Upper lobe of left lung (tissue), 6 donors: ENCODE results near the gene HS6ST1. TPM values are rescaled to one million over a fixed set of nuclear protein-coding genes. Genes with fewer than 3 reads are reported as not detected.
A peak's percentile ranks its signal among the peaks of the same experiment; 100 is the strongest.

Experiments
- ATAC-seq, 2 donors: fragments of 200-7000 bp; cut with Tn5 transposase; one replicate each; pipeline ENCODE4 v1.9.1; 2022; ENCODE audit warnings: mild to moderate bottlenecking in 2 of 2, moderate library complexity in 2 of 2; ENCODE audit not compliant: low FRiP score in 2 of 2
- DNase-seq, 2 donors: peaks; one replicate each; pipeline ENCODE4 v3.0.0-alpha.2; 2019 to 2020
- H3K27ac ChIP-seq, 4 donors: fragments of 200-600 bp; sonication (generic); one replicate each; pipeline ENCODE4 v1.5.1; 2016 to 2019
- H3K27me3 ChIP-seq, 4 donors: fragments of 200-600 bp; sonication (generic); one replicate each; pipeline ENCODE4 v1.5.1; 2017 to 2019
- H3K36me3 ChIP-seq, 4 donors: fragments of 200-600 bp; sonication (generic); one replicate each; pipeline ENCODE4 v1.5.1; 2016 to 2019
- H3K4me1 ChIP-seq, 4 donors: fragments of 200-600 bp; sonication (generic); one replicate each; pipeline ENCODE4 v1.5.1; 2018 to 2019
- H3K4me3 ChIP-seq, 4 donors: fragments of 200-600 bp; sonication (generic); one replicate each; pipeline ENCODE4 v1.5.1; 2017 to 2019; ENCODE audit warnings: mild to moderate bottlenecking in 2 of 4, moderate library complexity in 1 of 4
- H3K9me3 ChIP-seq, 4 donors: fragments of 200-600 bp; sonication (generic); one replicate each; pipeline ENCODE4 v1.5.1; 2018 to 2019
- EP300 ChIP-seq, 4 donors: sonication (generic); formaldehyde crosslinking; IDR thresholded peaks; one replicate each; pipeline ENCODE4 v1.5.1; 2017; ENCODE audit warnings: antibody characterized with exemption in 4 of 4, control low read depth in 2 of 4
- POLR2A ChIP-seq, 4 donors: fragments of 450-650 bp; IDR thresholded peaks; one replicate each; pipeline ENCODE4 v1.5.1; 2016 to 2017; ENCODE audit warnings: antibody characterized with exemption in 4 of 4, mild to moderate bottlenecking in 2 of 4
- POLR2AphosphoS5 ChIP-seq, 2 donors: sonication (generic); formaldehyde crosslinking; IDR thresholded peaks; one replicate each; pipeline ENCODE4 v1.5.1; 2017; ENCODE audit warnings: antibody characterized with exemption in 2 of 2
- WGBS, 2 donors: methylation state at CpG; one replicate each; pipeline ENCODE4 v1.1.5; 2017 to 2018; 5-methylcytosine and 5-hydroxymethylcytosine counted together
- total RNA-seq, 6 donors: library from RNA; depleted of rRNA in 4 of 6; stranded (reverse); fragments of >200 nt in 4 of 6; gene quantifications; one replicate each; pipeline versions ENCODE4 v1.1.0 to v1.2.1, GENCODE V29; 2016 to 2021
- TF ChIP-seq, protein P1 (sequence below), 6 experiments: fragments of 450-650 bp in 4 of 6; fragments of 200-600 bp in 2 of 6; sonication (generic) in 2 of 6; IDR thresholded peaks; one replicate each; pipeline ENCODE4 v1.5.1; 2016 to 2019; ENCODE audit warnings: antibody characterized with exemption in 6 of 6
- donor health status: DM: no; HTN: no; CAD: no; lungs with moderate emphysema.
- donor health status: DM: no; HTN: yes; CAD: no; lungs with severe emphysema.

HS6ST1 gene
- total RNA-seq, 6 donors from 2014 or later = 24.0 to 96.8 (median 37.0) TPM

DNA sequence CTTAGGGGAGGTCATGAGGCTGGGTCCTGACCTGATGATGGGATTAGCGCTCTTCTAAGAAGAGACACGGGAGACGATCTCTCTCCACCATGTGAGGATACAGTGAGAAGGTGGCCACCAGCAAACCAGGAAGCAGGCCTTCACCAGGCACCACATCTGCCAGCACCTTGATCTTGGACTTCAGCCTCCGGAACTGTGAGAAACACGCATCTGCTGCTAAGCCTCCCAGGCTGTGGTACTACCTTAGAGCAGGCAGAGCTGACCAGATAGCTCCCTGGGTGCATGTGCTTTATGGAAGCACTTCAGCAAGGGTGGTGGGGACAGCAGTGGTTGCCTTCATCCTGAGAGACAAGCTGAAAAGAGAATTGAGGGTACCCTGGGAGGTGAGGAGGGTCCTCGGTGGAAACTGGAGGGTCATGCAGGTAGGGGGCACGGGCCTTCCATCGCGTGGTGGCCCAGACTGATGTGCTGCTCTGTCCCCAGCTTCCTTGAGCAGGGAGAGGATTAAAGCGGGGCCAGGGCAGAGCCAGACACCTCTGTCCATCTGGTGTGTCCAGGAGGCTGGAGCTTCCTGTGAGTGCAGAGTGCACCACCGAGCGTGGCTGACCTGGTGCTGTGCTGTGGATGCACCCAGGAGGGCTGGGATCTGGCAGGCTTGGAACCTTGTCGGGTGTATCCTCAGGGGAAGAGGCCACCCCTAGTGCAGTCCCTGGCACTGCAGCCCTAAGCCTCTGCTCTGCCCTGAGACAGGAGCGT is 42.9 kb upstream of the HS6ST1 start:
- no peaks in the 10 kb centered on the region for H3K36me3 ChIP-seq
- ATAC-seq = no peak
- peak in 1 of 2 donors; percentile 17 for DNase-seq
- H3K9me3 ChIP-seq = no peaks in the 10 kb centered on the region
- TF ChIP-seq, protein P1, sequence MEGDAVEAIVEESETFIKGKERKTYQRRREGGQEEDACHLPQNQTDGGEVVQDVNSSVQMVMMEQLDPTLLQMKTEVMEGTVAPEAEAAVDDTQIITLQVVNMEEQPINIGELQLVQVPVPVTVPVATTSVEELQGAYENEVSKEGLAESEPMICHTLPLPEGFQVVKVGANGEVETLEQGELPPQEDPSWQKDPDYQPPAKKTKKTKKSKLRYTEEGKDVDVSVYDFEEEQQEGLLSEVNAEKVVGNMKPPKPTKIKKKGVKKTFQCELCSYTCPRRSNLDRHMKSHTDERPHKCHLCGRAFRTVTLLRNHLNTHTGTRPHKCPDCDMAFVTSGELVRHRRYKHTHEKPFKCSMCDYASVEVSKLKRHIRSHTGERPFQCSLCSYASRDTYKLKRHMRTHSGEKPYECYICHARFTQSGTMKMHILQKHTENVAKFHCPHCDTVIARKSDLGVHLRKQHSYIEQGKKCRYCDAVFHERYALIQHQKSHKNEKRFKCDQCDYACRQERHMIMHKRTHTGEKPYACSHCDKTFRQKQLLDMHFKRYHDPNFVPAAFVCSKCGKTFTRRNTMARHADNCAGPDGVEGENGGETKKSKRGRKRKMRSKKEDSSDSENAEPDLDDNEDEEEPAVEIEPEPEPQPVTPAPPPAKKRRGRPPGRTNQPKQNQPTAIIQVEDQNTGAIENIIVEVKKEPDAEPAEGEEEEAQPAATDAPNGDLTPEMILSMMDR (IDR thresholded peaks at IDR 0.05) = no peak
- TF ChIP-seq POLR2AphosphoS5 (IDR thresholded peaks at IDR 0.05) (no peak), POLR2A (IDR thresholded peaks at IDR 0.05) (no peak), EP300 (IDR thresholded peaks at IDR 0.05) (no peak)
- no peaks in the 10 kb centered on the region for H3K27me3 ChIP-seq
- H3K4me3 ChIP-seq = no peak overlapping the region
- WGBS, 2 donors = 92 to 93% methylated on average over 11 to 14 of the region's 14 CpGs
- peaks cover 0 to 14% (median 9%) of the 10 kb centered on the region in 4 donors for H3K4me1 ChIP-seq
- H3K27ac ChIP-seq = no peak overlapping the region

DNA sequence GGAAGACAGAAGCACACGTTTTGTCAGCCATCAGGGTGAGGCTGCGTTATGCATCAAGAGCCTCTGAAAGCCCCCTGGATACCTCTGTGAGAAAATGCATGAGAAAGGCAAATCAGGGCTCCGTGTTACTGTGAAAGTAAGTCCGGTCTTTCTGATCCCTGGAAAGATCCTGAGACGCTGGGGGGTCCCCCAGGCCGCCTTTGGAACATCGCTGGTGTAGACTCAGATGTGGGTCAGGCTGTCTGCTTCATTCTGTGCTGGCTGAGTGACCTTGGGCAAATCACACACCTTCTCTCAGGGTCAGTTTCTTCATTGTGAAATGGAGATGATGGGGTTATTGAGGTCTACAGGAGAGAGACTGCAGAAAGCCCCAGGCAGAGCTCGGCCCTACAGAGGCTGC is 42.0 kb upstream of the HS6ST1 start:
- Histone ChIP-seq H3K27ac (no peak overlapping the region), H3K27me3 (no peaks in the 10 kb centered on the region), H3K4me3 (no peak overlapping the region), H3K9me3 (no peaks in the 10 kb centered on the region), H3K4me1 (peaks cover 0 to 11% (median 9%) of the 10 kb centered on the region in 4 donors), H3K36me3 (no peaks in the 10 kb centered on the region)
- TF ChIP-seq EP300 (IDR thresholded peaks at IDR 0.05) = no peak
- TF ChIP-seq POLR2A (IDR thresholded peaks at IDR 0.05) = no peak
- TF ChIP-seq, protein P1 (IDR thresholded peaks at IDR 0.05) = no peak
- no peak for TF ChIP-seq POLR2AphosphoS5 (IDR thresholded peaks at IDR 0.05)
- WGBS, 2 donors = 89 to 92% methylated on average over 7 to 8 of the region's 8 CpGs
- no peak for ATAC-seq
- no peak for DNase-seq

DNA sequence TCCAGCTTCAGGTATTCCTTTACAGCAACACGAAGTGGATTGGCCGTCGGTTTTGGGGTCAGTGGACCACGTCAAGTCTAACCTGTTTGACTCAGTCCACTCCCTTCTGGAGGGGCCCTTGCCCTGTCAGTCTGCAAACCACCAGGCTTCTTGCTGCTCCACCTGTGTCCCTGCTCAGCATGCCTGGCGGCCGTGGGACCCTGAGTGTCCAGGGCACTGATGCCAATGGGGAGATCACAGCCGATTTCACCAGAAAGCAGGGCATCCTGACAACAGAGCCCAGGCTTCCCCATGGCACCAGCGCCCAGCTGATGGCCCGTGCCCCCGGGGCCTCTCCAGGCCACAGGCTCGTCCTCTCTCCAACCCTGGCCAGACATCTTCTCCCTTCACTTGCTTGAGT is 41.2 kb upstream of the HS6ST1 start:
- Histone ChIP-seq H3K4me3 (no peak overlapping the region), H3K4me1 (peaks cover 0 to 11% (median 9%) of the 10 kb centered on the region in 4 donors), H3K36me3 (no peaks in the 10 kb centered on the region), H3K27me3 (no peaks in the 10 kb centered on the region), H3K9me3 (no peaks in the 10 kb centered on the region), H3K27ac (no peak overlapping the region)
- WGBS, 2 donors = 85 to 93% methylated on average over 11 of the region's 11 CpGs
- ATAC-seq (no peak), DNase-seq (no peak)
- TF ChIP-seq EP300 (IDR thresholded peaks at IDR 0.05) = no peak
- TF ChIP-seq POLR2AphosphoS5 (IDR thresholded peaks at IDR 0.05) = no peak
- TF ChIP-seq, protein P1 (IDR thresholded peaks at IDR 0.05) = no peak
- no peak for TF ChIP-seq POLR2A (IDR thresholded peaks at IDR 0.05)

DNA sequence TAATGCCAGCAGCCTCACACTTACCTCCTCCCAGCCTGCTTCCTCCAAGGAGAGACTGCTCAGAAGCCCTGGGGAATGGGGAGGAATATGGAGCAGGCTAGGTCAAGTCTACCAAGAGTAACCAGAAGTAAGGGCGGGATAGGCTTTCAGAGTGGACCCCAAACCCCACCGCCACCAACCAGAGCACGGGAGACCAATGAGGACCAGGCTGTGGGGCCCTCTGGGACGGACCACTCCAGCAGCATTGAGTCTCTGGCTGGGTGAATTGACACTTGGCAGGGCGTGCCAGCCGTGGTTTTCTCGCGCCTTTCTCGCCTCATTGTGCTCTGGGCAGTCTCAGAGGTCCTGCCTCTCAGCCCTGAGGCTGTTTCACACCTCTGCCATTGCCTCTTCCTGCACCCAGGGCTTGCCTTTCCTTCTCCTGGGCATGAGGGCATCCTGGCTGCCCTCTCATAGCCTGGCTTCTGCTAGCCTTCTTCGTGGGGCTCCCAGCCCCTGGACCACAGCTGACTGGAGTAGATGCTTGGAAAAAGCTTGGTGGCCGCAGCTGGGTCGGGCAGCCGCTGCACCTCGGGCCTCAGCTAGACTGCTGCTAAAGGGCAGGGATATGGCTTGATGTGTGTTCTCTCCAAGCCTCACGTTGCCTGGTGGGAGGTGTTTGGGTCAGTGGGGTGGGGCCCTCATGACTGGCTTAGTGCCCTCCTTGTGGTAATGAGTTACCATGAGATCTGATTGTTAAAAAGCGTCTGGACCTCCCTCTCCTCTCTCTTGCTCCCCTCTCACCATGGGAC is 40.5 kb upstream of the HS6ST1 start:
- H3K36me3 ChIP-seq = no peaks in the 10 kb centered on the region
- ATAC-seq (no peak), DNase-seq (no peak)
- no peaks in the 10 kb centered on the region for H3K27me3 ChIP-seq
- no peaks in the 10 kb centered on the region for H3K9me3 ChIP-seq
- WGBS, 2 donors = 85 to 92% methylated on average over 10 to 16 of the region's 16 CpGs
- no peak overlapping the region for H3K4me3 ChIP-seq
- peaks cover 0 to 11% (median 9%) of the 10 kb centered on the region in 4 donors for H3K4me1 ChIP-seq
- TF ChIP-seq, protein P1 (IDR thresholded peaks at IDR 0.05) = no peak
- TF ChIP-seq POLR2A (IDR thresholded peaks at IDR 0.05) (no peak), POLR2AphosphoS5 (IDR thresholded peaks at IDR 0.05) (no peak), EP300 (IDR thresholded peaks at IDR 0.05) (no peak)
- H3K27ac ChIP-seq = no peak overlapping the region
